ENCODE measurements around the gene DUSP2.

DUSP2 gene

DNA sequence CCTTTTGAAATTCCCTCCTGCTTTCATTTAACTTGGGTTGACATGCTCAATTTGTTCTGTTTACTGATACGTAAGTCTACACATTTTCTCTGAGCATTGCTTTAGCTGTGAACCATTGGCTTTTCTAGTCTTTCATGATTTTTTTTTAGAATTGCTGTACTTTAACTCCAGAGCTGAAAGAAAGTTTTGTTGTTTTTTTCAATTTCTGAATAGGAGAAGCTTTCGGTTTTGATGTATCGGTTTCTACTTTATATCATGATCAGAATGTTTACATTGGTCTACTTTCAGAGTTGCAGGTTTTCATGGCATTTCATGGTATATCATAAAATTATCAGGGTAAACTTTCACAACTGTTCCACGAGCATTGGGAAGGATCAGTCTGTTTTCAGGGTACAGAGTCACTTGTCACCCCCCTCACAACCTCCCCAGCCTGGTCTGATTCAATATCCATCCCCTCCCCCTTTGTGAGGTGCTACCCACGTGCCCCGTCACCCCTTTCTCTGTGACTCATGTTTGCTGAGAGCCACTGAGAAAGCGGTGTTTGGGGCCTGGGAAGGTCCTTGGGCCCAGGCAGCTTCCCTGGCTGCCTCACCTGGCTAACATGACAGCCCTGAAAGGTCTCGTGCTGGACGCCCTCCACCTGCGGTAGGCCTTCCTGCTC is 14.0 kb downstream of the DUSP2 start:
- DNase-seq: peak in 1 of 2 donors; percentile 34

DNA sequence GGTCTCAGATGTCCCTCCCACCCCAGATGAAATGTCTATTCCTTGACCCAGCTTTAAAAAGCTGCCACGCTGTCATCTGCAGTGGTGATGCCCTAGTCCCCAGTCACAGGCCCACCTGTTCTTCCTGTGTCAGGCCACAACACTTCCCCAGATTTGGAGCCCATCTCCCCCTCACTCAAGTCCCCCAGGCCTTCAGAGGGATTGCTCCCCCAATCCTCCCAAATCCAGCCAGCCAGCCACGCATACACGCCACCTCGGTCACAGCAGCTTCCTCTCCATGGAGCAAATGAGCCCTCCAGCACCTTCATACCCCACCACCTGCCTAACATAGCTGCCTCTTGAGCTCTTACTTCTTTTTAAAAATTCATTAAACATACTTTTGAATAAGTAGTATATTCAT is 14.8 kb downstream of the DUSP2 start:
- DNase-seq: peak in 1 of 2 donors; percentile 2

DNA sequence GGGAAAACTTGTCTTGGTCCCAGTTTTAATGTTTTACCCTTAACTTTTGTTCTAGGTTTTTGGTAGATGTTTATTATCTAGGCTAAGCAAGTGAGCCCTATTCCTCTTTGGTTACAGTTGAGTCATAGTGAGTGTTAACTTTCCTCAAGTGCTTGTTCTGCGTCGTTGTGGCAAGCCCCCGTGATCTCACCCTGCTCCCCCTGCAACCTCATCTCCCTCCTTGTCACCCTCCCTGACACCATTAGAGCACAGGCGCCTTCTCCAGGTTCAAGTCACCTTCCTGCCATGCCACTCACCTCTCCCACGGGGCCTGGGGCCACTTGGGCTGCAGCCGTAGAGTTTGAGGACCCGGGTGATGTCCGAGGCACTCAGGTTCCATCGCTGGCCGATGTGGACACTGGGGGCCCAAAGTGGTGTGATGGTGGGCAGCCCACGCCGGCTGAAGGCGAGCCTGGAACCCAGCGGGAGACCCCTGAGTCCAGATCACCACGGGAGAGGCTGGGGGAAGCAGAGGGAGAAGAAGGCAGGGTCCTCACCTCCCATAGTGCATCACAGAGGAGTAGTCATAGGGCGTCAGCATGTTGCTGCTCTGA is 15.6 kb downstream of the DUSP2 start:
- DNase-seq: no peak

- no peak for DNase-seq
Measured at GRCh38 chr2:96128456-96128855, 16.8 kb downstream of the DUSP2 start.

DNA sequence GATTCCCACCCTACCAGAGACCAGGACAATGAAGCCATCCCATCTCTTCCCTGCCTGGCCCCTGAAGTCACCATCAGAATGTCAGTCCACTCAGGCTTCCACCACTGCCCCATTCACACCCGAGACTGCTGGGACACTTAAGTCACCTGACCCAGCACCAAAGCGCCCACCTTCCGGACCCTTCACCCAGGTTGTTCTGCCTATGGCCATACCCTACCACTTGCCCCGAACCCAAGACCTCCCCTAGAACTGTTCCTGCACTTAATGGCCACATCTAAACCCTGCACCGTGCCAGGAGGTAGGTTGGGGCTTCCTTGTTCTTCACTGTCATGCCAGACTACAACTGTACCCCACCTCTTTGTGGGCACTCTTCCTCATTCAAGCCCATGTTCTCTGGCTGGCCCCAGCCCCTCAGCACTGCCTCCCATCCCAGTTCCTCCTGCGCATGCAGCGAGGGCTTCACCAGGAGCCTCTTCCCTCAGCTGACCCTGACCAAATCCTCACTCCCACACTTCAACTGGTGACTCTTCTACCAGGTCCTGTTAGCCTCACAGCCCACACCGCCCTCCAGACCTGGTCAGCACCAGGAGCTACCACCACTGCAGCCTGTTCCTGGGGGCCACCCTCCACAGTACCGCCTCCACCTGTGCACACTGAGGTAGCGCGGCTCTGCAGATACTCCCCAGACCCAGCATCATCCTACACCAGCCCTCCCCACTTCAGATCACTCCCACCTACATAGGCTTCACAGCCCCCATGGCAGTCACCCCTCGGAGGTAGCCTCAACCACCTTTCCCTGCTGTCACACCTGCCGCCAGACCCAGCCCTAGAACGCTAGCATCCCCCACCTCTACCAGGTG is 20.6 kb downstream of the DUSP2 start:
- DNase-seq: no peak

DNA sequence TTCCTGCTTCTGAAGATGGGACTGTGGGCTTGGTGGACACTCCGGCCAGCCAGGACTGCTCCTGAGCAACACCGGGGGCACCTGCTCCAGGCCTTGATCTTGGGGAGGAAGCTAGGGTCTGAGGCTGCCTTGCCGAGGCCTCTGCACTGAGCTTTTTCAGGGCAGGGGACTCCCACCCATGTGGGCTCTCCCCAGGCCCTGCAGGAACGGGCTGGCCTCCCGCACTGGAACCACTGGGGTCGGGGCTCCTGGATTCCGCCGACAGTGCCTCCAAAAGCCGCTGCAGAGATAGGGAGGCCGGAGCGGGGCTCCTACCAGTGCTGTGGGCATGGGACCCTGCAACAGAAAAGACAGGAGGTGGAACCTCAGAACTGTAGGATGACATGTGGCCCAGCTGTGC is 21.3 kb downstream of the DUSP2 start:
- no peak for DNase-seq

- DNase-seq: no peak
Measured at GRCh38 chr2:96123290-96123689, 21.9 kb downstream of the DUSP2 start.

GRCh38 chr2:96122391-96122790 is 22.8 kb downstream of the DUSP2 start:
- DNase-seq: no peak

GRCh38 chr2:96121414-96121813 is 23.8 kb downstream of the DUSP2 start:
- no peak for DNase-seq

- no peak for DNase-seq
Measured at GRCh38 chr2:96120991-96121390, 24.2 kb downstream of the DUSP2 start.

GRCh38 chr2:96120091-96120720 is 25.0 kb downstream of the DUSP2 start:
- DNase-seq: no peak

GRCh38 chr2:96119389-96119751 is 25.9 kb downstream of the DUSP2 start:
- DNase-seq: no peak

DNA sequence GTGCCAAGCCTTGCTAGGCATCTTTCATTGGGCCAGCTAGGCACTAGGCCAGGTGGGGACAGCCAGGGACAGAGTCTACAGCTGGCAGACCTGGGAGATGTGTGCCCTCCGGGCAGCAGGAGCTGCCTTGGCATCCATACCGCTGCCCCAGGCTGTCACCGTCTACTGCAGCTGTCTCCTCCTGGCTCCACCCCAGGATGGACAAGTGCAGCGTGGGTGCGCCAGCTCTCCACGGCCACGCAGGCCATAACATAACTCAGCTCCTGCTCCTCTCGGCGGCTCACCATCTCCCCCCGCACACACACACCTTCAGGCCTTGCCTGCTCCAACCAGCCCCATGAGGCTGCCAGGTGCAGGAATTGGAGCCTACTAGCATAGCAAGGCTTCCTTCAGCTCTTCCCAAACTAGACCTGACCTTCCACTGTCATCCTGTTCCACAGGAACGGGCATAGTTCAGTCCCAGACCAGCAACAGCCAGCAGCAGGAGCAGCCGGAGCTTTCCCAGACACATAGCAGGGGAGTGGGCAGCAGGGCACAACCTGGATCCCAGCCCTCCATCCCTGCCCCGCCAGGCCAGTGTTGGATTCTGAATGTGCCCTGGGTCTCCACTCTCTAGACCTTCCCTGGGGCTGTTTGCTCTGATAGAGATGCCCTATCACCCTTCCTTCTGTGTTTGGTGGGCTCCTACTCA is 26.4 kb downstream of the DUSP2 start:
- no peak for DNase-seq

GRCh38 chr2:96117701-96118588 is 27.3 kb downstream of the DUSP2 start:
- no peak for DNase-seq

DNA sequence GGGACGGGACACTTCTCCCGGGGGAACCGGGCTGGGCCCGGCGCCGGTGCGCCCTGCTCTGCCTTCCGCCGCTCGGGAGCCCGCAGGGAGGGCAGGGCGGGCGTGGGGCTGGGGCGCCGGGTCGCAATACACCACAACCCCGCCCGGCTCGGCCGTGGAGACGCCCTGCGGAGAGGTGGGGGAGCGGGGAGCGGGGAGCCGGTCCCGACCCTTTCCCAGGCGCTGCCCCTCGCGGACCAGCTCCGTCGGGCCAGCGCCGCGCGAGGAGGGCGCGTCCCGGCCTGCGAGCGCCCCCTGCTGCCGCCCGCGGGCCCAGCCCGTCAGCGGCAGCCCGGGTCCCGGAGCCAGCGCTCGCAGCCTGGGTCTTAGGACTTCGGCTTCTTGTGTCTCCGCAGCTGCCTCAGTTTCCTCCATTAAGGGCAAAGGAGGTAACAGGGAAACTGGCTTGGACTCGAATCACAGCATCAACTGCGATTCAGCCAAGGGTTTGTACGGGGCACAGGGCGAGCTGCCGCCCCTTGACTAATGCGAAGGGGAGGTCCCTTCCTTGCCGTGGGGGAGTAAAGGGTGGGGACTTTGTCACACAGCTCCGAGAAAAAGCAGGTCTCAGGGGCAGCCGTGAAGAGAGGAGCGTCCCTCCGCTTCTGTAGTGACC is 28.2 kb downstream of the DUSP2 start:
- DNase-seq: peak; percentile 61 to 63

GRCh38 chr2:96116424-96116878 is 28.8 kb downstream of the DUSP2 start, which contains the start of gene ADRA2B:
ADRA2B (minus strand) TSS chr2:96116571; CDS start chr2:96116149, 422 bp downstream.
- DNase-seq: peak; percentile 78 to 84

DNA sequence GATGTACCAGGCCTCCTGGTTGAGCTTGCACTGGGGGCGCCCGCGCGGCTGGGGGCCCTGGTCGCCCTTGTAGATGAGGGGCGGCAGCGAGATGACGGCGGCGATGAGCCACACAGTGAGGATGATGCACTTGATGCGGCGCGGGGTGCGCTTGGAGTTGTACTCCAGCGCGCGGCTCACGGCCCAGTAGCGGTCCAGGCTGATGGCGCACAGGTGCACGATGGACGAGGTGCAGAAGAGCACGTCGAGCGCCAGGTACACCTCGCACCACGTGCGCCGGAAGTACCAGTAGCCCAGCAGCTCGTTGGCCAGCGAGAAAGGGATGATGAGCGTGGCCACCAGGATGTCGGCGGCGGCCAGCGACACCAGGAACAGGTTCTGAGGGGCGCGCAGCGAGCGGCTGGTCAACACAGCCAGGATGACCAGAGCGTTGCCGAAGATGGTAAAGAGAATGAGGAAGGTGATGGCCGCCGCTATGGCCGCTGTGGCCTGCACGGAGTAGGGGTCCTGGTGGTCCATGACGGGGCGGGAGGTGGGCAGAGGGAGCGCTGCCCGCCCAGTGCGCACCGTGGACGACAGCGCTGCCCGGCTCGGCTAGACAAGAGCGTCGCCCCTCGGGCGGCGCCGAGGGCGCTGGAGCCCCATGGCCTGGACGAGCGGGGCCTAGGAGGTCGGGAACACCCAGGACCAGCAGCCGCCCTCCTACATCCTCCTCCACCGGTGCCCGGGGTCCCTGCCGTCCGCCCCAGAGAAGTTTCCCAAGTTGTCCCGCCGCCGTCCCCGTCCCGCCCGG is 29.4 kb downstream of the DUSP2 start:
- no peak for DNase-seq

- DNase-seq: peak in 1 of 2 donors; percentile 3
Measured at GRCh38 chr2:96114903-96115581, 30.2 kb downstream of the DUSP2 start.

- DNase-seq: no peak
Measured at GRCh38 chr2:96114546-96114902, 30.7 kb downstream of the DUSP2 start.

DNA sequence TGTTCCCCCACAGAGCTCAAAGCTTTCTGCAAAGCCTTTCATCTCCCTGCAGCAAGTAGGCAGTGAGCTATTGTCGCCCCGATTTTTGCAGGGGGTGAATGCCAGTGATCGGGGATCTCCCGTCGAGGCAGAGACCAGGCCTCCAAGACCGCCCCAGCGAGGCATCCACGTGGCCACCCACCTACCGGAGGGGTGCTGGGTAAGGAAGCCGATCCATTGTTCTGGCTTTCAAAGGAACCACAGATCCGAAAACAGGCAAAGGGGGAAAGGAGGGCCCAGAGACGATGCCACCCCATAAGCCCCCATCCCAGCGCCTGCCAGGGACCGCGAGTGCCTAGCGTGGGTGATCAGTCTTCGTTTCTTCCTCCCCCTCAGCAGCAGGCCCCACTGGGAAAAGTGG is 31.3 kb downstream of the DUSP2 start:
- no peak for DNase-seq

Measured in CD4-positive, alpha-beta T cell treated with Interleukin-1 beta for 1 hour (primary cell).